NCI-H526 (cell line): ENCODE results near the gene GPR87.

Source experiments
- DNase-seq, 2 experiments: peaks; one replicate each; lab custom pipeline; 2025; lab: John Stamatoyannopoulos, UW

GPR87 gene

GRCh38 chr3:151315846-151316245, 774 bp downstream of the GPR87 start:
- DNase-seq, result no peak

GRCh38 chr3:151315136-151315535, 1.5 kb downstream of the GPR87 start:
- no peak for DNase-seq

- no peak for DNase-seq
These were observed 2.0 kb downstream of the GPR87 start for GRCh38 chr3:151314593-151314992.

- no peak for DNase-seq
These were observed 2.5 kb downstream of the GPR87 start for GRCh38 chr3:151314137-151314536.

- no peak for DNase-seq
These were observed 3.6 kb downstream of the GPR87 start for GRCh38 chr3:151312972-151313371.

GRCh38 chr3:151309566-151309965, 7.1 kb downstream of the GPR87 start:
- DNase-seq, result no peak

GRCh38 chr3:151307583-151308488, 8.8 kb downstream of the GPR87 start:
- no peak for DNase-seq

- DNase-seq, result no peak
These were observed 9.5 kb downstream of the GPR87 start for GRCh38 chr3:151307131-151307530.

- DNase-seq, result no peak
These were observed 10.3 kb downstream of the GPR87 start for GRCh38 chr3:151306168-151306810.

GRCh38 chr3:151305775-151306151, 10.9 kb downstream of the GPR87 start:
- DNase-seq, result no peak

GRCh38 chr3:151305060-151305774, 11.4 kb downstream of the GPR87 start:
- DNase-seq, result no peak

GRCh38 chr3:151303751-151304150, 12.9 kb downstream of the GPR87 start:
- DNase-seq, result no peak

GRCh38 chr3:151301787-151302186, 14.8 kb downstream of the GPR87 start:
- DNase-seq, result no peak

- no peak for DNase-seq
These were observed 16.1 kb downstream of the GPR87 start for GRCh38 chr3:151300539-151300938.

GRCh38 chr3:151299006-151299405, 17.6 kb downstream of the GPR87 start:
- no peak for DNase-seq

GRCh38 chr3:151297429-151297828, 19.2 kb downstream of the GPR87 start:
- DNase-seq, result no peak

GRCh38 chr3:151296226-151296625, 20.4 kb downstream of the GPR87 start:
- DNase-seq, result no peak

GRCh38 chr3:151293127-151293526, 23.5 kb downstream of the GPR87 start:
- no peak for DNase-seq

GRCh38 chr3:151290673-151291072, 25.9 kb downstream of the GPR87 start:
- DNase-seq, result peak; percentile 43 to 62

GRCh38 chr3:151289445-151289844, 27.2 kb downstream of the GPR87 start:
- DNase-seq, result peak in 1 of 2 experiments; percentile 17

- no peak for DNase-seq
These were observed 30.7 kb downstream of the GPR87 start for GRCh38 chr3:151285940-151286339.

- no peak for DNase-seq
These were observed 32.6 kb downstream of the GPR87 start for GRCh38 chr3:151283907-151284461.
